NCI-H128 (cell line): ENCODE data around the gene SAV1.

Source experiments
- DNase-seq: peaks from one replicate; lab custom pipeline; 2025; ENCODE audit not compliant: unreplicated experiment; lab: John Stamatoyannopoulos, UW

The SAV1 gene

GRCh38 chr14:50610465-50610864 lies 57.6 kb downstream of the SAV1 start:
- DNase-seq: no peak

DNA sequence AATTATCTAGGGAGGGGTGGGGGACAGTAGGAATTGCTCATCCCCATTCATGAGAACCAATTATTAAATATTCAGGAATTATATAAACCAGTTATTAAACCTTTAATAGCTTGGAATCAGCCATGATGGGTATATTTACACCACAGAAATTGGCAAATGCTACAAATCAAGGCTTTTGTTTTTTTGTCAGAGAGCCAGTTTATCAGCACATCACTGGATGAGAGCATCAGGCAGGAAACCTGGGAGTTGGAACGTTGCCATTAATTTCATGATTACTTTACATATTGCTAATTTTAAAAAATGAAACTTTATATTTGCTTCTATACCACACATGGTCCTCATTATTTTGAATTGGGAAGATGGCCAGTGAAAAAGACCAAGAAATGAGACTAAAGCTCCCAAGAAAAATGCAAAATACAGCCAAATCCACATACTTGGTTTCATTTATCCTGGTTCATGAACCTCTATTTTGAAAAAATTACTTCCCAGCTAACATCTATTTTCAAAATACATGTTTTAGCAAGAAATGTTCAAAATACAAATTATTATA lies 59.7 kb downstream of the SAV1 start:
- DNase-seq: no peak

DNA sequence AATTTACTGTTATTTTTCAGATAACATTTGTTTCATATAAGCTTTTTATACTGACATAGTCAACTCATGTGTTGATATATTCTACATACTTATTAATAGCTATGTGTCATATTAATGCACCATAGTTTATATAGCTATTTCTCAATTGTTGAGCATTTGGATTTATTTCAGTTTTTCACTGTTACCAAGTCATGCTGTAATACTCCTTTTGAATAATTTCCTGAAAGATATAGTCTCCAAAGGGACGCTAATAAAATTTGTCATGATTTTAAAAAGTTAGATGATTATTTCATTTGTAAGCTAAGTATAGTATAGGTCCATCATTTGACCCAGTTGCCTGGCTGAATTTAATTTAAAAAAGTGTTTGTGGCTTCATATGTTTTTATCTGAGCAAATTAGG lies 60.3 kb downstream of the SAV1 start:
- DNase-seq: no peak

- no peak for DNase-seq
Measured at GRCh38 chr14:50607181-50607580, 60.9 kb downstream of the SAV1 start.

GRCh38 chr14:50606468-50606867 lies 61.6 kb downstream of the SAV1 start:
- no peak for DNase-seq

- DNase-seq: no peak
Measured at GRCh38 chr14:50605766-50606165, 62.3 kb downstream of the SAV1 start.

- no peak for DNase-seq
Measured at GRCh38 chr14:50603565-50603964, 64.5 kb downstream of the SAV1 start.

DNA sequence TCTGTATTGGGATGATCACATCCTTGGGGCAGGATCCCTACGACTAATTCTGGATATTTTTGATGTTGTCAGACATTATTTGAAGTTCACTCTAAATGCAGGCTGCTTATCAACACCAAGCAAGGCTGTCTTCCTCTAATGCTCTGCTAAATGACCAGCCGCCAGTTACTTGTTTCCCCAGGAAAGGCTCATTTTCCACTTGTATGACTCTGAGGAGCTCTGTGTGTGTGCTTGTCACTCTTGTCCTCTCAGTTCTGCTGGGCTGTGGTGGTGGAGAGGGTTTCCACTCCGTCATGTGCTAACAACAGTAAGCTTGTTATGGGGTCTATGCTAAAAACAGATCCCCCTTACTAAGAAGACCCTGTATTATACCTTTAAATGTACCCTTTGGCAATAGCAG lies 66.1 kb downstream of the SAV1 start:
- no peak for DNase-seq

DNA sequence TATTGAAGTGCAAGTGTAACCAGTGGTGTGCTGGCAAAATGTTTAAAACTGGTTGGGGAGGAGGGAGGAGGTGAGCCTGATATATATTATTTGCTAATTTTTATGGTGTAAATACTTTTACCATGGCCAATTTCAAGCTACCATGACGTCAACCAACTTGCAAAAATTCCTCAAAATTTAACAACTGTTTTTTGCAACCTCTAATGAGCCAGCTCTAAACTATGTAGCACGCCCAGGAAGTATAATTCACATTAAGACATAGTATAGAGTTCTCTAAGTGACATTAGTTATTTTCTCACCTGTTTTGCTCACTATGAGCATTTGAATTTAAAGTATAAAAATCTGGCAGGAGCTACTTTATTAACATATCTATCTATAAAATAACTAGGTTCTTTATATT lies 66.7 kb downstream of the SAV1 start:
- DNase-seq: no peak

- DNase-seq: no peak
Measured at GRCh38 chr14:50600849-50601248, 67.3 kb downstream of the SAV1 start.

GRCh38 chr14:50599700-50600444 lies 68.2 kb downstream of the SAV1 start:
- no peak for DNase-seq

DNA sequence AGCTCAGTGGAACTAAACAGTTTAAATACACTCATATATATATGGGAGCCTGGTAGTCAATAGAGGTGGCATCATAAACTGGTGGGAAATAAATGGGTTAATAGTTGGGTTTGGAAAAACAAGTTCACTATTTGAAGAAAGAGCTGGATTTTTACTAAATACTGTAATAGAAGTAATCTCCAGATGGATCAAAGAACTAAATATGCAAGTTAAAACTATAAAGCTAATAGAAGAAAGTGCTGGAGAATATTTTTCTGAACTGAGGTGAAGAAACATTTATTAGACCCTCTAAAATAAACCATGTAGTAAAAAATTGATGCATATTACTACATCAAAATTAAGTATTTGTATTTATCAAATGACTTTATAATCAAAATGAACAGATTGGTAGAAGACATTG lies 69.3 kb downstream of the SAV1 start:
- DNase-seq: no peak

GRCh38 chr14:50594577-50595316 lies 73.4 kb downstream of the SAV1 start:
- no peak for DNase-seq

GRCh38 chr14:50590464-50590863 lies 77.6 kb downstream of the SAV1 start:
- no peak for DNase-seq
